Activated T-cell treated with anti-CD3 and anti-CD28 coated beads for 1 hour (primary cell): ENCODE data around the gene NRG2.

Experiments used
- DNase-seq: peaks from one replicate; pipeline ENCODE4 v3.0.0-alpha.2; 2020; ENCODE audit warnings: low read depth

NRG2 gene

DNA sequence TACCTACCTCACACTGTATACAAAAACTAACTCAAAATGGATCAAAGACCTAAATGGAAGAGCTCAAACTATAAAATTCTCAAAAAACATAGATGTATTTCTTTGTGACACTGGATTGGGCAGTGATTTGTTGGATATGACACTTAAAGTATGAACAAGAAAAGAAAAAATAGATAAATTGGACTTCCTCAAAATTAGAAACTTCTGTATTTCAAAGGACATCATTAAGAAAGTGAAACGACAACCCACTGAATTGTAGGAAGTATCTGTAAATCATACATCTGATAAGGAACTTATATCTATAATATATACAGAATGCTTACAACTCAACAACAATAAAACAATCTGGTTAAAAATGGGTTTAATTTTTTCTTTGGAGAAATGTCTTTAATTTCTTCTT is 96.7 kb downstream of the NRG2 start:
- no peak for DNase-seq

DNA sequence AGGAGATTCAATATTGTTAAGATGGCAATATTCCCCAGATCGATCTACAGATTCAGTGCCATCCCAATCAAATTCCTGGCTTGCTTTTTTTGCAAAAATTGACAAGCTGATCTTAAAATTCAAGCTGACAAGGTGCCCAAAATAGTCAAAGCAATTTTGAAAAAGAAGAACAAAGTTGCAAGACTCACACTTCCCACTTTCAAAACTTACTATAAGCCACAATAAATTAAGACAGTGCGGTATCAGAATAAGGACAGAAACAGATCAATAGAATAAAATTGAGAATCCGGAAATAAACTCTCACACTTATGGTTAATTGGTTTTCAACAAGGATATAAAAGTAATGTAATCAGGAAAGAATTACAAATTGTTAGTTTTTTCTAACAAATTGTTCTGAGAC is 97.1 kb downstream of the NRG2 start:
- DNase-seq: no peak

DNA sequence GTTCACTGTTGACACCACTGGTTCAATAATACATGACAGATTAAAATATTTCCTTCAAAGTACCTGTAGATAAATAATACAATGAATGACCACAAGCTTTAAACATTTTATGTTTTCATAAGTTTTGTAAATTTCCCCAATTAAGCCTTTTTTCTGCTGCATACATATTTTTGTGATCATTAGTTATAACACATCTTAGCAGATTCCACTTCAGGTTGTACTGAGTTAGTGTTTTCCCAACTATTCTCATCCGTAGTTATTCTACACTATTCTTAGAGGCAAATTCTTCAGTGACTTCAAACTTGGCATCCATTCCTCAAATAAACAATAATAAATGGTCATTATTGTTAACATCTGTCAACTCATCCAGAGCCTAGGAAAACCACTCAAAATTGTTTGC is 100.9 kb downstream of the NRG2 start:
- no peak for DNase-seq

DNA sequence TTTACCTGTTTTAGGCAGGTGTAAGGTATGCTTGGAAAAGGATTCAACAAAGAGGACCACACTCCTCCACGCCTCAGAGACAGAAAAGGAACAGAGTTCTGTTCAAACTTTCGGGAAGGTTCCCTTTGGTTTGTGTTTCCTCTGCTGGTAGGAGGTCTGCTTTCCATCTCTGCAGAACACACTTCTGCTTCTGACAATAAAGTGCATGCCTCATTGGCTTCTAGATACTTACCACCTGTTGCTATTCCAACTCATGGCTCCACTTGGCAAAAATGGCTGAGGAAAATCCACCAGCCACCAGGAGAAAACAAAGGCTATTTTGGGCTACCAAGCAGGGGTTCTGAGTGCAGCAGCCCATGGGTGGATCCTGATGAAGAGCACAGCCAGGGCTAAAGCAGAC is 112.7 kb downstream of the NRG2 start:
- DNase-seq: no peak

DNA sequence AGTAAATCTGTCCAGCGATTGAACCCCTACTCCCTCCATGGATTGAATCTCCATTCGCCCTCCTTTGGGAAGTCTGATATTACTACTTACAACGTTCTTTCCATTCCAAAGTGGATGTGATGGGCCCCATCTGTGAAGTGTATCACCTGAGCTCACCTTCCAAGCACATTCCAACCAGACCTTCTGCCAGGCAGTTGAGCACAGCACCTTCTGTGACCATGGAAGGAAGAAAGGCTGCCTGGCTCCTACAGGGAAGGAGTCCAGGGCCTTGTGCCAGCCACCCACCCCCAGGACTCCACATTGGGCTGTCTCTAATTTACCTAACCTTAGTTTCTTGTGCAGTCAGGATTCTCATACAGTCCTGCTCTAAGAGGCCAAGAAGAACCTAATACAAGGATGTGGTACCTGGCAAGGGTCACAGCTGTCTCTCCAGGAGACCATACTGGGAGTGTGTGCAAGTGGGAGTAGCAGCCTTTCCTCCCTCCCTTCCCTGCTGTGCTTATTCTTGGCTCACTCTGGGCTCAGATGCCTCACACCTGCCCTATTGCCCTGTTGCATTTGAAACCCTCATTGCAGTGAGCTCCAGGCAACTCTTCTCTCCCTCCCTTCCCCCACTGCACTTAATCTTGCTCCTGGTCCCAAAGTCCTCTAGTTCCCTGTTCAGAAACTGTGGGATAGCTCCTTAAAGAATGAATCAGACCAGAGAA is 116.1 kb downstream of the NRG2 start:
- DNase-seq: no peak

DNA sequence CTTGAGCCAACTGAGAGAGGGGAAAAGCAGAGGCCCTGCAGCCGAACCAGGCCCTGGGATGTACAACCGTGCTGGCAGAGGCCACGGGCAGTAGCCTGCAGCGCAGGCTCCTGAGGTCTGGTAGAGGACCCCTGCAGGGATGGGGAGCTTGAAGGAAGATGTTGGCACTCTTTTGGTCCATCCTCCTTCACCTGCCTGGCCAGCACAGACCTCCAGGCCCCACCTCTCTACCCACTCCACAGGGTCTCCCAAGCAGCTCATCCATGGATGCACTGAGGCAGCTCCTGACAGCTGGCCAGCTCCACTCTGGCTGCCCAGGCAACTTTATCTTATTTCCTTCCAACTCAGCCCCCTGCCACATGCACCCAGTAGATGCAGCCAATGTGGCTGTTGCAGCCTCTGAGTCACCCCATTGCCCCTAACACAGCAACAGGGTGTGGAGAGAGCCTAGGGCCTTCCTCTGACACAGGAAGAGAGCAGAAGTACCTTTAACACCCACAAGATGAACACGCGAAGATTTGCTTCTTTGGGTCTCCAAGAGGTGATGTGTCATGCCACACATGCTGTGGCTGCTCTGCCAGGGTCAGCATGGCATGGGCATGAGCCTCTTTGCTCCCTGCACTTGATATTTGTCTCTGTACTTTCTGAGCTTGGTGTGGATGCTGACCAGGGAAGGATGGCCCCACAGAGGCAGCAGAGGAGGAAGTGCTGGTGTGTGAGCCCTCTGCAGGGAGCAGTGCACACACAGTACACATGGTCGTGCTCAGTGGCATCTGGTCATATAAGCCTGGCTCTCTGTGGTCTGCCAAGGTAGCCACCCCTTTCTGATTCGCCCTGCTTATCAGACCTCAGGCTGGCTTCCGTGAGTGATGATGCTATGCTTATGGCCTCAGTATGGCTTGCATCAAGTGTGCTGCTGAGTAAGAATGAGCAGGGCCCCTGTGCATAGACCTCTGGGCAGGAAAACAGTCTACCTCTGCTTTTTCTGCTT is 117.2 kb downstream of the NRG2 start:
- no peak for DNase-seq

DNA sequence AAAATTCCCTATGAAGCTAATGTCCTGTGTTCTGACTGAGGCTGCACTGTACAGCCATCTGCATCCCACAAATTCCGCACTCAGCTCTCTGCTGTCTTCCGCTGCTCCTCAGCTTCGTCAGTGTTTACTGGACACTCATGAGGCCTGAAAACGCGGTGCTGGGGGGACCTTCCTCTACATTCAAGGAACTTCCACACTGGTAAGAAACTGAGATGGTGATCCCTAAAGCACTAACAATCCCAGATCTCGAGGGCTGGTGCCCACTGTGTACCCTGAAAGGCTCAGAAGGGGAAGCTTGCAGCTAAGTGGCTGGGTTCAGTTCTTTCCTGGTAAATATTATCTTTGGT is 117.9 kb downstream of the NRG2 start:
- DNase-seq: no peak

DNA sequence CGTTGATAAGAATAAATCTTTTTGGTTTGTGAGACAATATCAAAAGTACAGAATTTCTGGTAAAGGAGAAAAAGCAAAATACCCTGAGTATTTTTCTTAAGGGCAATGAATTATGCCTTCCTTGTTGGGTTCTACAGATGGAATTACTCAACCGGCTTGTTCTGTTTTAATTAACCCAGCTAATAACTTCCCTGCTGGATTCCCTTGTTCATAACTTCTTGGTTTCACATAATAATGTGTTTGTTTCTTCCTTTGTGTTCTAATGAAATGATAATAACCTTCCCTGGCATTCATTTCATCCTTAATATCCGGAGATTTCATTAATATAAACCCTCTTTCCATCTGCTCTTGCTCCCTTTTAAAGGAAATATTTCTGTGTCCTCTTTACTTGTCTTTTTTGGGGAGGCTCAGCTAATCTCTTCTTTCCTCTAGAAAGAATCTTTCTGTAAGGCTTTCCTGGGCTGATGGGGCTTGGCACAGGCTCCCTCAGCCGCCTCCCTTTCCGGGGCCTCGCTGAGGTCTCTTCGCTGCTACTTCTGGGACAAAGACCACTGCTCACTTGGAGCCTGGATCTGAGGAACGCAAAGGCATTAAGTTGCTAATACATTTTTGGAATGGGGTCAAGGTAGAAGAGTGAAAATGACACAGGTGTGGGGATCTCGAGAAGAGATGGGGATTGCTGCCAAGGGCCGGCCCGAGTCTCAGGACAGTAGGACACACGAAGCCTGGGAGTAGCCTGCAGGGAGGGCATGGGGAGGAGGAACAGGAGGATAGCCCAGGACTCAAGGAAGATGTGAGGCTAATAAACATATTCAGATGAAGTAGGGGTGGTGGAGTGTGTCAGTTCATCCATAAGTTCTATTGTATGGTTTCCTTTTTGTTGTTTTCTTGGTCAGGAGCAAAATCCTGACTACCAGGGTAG is 118.5 kb downstream of the NRG2 start:
- DNase-seq: no peak

DNA sequence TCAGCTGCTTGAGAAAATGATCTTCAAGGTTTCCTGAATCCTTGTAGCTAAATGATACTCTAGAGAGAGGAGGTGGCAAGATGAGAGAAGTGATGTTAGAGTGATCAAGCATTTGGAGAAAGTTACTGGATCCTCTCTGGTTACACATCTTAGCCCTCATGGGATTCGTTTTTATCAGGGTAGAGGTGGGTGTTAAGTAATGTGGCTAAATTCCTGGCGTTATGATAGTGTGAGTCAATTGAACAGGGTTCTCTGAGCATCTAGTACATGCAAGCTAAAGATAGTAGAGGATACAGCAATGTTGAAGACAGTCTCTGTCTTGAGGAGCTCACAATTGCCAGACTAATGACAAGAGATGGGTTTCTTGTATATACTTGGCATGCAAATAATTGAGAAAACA is 123.8 kb downstream of the NRG2 start:
- no peak for DNase-seq

DNA sequence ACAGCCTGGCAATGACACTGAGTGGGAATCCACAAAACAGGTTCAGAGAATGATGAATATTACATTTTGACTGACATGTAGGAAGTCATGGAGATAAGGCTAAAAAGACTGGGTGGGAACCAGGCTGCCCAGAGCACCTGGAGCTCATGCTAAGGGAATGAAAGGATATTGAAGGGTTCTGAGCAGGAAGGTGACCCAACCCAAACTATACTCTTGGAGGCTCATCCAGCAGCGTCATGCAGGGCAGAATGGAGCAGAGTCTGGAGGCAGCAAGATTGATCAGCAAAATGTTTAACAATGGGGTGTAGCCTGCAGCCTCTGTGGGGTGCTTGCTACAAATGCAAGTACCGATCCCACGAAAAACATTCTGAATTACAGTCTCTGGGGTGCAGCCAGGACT is 127.3 kb downstream of the NRG2 start:
- DNase-seq: no peak

DNA sequence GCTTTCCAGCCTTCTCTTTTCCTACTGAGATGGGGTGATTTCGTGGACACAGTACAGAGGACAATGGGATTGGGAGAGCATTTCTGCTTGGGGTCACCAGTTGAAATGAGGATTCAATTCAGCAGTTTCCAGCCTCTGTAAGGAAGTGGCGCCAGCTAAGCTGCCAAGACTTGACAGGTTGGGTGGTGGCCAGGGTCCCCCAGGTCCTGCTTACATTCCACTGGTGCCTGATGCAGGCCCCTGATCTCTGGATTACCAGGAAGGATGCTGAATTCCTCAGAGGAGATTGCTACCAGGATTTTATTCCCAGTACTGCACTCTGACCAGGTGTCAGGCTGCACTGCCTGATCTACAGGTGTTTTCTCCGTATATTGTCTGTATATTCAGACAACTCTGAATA is 127.8 kb downstream of the NRG2 start:
- no peak for DNase-seq

DNA sequence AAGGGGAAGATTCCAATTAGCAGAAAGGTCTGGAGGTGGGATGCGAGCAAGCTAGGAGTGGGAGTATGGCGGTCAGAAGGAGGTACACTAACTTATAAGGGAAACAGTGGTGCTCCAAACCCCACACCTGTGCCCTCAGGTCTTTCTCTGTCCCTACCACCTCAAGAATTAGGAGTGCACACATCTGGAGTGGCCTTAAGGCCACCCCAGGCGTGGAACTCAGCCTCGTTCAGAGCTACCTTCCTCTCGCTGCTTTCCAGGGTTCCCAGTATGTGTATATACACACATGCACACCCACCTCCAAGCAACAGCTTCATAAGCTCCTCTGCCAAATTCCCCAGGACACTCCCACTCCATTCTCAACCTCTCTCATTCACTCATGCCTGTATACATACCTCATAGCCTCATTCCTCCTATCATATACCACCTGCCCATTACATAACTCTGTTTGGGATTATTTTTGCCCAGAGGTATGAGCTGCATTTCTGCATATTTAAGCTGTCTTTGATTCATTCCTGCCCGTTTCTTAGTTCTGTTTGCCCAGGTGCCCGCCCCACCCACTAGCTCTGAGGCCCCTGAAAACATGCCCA is 128.8 kb downstream of the NRG2 start:
- no peak for DNase-seq

DNA sequence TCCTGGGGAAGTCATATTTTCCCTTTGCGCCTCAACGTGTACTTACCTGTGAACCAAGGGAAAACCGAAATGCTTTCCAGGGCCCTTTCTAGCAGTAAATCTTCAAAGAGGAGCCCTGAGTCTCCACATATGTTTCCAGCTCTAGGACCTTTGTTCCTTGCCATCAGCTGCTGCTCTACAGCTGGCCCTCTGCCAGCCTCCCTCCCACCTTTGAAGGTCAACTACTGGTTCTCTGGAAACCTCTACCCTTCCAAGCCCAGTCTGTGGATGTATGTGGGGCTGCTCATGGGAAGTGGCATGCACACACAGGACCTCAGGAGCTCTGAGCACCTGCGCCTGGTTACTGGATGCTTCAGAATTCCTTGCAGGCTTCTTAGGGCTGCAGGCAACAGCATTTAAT is 130.3 kb downstream of the NRG2 start:
- DNase-seq: no peak

DNA sequence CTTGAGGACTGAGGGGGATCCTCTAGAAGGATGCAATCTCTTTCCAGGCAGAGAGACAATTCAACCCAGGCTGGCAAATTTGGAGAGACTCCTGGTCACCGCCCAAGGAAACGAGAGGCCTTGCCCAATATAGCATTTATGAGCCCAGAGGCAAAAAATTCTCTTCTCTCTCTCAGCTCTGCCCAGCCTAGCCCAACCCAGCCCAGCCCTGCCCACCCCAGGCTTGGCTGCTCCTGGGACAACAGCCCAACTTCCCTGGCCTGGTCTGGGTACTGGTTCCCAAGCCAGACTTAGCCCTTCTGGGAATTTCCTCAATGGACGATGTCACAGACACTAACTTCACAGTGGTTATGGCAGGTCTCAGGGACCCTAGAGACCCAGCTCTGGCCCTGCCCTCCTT is 130.9 kb downstream of the NRG2 start:
- DNase-seq: no peak

DNA sequence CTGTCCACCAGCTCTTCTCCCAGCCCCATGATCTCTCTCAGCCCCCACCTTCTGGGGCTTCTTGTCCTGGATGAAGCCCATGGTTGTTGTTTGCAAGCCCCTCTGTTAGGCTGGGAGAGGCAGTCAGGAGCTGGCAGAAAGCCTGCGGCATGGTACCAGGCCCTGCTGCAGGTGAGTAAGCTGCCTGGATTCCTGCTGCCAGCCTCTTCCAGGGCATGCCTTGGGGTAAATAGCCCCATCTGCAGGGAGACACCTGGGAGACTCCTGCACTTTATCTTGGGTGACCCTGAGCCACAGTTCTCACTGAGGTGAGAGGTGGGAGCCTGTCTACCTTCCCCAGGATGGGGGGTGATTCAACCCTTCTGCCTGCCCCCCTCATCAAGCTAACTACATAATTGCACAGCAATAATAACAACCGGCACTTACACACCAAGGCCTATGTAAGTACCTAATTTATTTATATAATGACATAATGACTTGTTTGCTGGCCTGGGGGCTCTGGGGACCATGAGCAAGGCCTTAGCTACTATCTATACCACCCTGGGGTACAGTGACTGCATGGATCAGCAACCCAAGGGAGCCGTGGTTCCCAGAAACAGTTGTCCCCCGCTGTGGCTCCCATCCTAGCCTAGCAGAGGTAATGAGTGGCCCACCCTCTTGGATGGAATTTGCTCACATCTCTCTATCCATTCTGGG is 131.5 kb downstream of the NRG2 start:
- DNase-seq: no peak

DNA sequence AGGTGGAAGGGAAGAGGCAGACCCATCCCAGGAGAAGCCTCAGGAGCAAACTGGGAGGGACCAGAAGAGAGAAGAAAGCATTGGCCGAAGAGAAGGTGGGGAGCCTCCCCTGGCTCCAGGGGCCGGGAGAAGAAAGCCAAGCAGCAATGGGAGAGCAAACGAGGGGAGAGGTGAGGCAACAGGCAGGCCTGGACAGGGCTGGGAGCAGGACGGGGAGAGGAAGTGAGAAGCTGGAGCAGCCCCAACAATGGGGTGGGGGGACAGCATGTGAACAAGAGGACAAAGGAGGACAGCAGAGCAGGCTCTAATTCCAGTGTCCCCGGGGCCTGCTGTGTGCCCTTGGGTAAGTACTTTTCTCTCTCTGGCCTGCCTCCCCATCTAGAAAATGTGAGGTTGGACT is 132.2 kb downstream of the NRG2 start:
- no peak for DNase-seq

DNA sequence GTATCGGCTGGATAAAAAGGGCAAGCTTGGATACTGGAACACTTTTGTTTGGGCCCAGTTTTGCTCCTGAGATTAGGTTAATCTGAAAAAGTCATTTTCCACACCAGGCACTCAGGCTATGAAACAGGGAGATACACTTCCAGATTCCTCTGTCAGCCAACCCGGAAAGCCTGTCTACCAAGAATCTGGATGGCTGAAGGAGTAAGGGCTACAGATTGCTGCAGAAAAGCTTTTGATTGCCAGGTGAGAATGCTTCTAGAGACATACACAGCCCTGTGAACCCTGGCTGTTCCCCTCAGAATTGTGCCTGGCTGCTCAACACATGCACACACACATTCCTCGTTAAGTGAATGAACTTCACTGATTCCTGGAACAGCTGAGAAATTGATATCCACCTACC is 133.1 kb downstream of the NRG2 start:
- DNase-seq: no peak

DNA sequence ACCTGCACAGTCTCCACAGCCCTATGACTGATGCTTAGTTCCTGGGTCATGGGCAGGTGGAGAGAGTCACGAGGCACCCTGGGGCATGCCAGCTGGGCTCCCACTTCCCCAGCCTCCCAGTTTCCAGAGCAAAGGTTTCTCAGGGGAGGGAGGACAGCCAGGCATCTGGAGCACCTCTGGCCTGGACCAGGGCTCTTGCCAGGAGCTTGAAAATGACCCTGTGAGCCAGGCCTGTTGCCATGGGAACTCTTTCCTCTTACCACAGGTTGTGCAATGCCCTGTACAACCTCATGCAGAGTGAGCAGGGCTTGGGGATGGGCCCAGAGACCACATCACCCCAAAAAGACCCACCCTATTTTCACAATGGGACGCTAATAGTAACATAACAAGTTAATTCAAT is 134.3 kb downstream of the NRG2 start:
- no peak for DNase-seq

DNA sequence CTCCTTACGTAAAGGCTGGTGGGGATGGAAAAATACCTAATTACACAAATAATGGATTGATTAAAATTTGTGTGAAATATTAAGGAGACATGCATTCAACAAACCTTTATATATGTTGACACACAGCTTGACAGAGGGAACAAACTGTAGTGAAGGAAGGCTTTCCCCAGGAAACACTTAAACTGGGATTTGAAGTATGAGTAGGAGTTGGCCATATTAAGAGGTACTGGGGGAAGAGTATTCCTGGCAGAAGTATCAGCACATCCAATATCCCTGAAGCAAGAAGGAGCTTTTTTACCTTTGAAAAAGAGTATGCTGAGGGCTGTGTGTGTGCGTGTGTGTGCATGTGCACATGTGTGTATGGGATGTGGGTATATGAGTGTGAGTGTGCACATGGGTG is 136.4 kb downstream of the NRG2 start:
- no peak for DNase-seq

DNA sequence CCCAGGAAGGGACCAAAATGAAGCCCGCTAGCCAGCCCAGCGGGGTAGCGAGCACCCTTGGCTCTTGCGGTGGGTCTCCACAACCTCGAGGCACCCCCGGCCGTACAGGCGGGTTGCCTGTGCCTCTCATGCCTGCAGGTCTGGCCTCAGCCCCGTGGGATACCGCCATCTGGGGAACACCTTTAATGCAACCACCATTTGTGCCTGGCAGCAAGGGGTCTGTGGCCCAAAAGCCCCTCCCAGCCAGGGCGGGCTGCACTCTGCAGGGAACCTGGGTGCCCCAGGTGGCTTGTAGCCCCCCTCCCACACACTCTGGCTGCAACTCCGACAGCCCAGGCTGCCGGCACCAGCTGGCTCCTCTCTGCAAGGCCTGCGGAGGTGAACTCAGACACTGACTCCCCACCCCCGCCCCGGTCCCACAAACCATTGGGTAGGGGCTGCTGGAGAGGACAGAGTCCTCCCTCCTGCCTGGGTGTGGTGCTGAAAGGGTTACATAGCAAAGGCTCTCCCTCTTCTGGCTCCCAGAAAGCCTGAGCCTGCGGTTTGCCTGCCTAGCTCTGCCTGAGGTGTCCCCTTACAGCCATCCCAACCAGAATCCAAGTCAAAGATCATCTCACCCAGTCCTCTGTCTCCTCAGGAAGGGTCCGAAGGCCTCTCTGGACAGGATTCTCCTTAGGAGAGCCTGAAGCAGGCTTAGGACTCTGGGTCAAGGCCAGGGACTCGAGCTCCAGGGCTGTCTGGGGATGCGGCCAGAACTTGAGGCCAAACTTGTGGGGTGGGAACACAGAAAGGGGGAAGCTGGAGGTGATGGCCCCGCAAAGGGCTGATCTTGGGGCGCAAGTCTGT is 138.1 kb downstream of the NRG2 start:
- DNase-seq: no peak

DNA sequence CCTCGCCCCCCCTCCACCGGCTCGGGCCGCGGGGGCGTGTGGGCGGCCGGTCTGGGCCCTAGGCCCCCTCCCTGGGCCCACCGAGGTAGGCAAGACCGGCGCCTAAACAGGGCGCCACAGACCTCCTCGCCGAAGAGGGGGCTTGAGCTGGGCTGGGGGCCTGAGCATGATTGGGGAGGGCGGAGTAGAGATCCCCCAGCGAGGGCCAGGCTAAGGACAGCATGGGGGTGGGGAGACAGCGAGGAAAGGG is 138.6 kb downstream of the NRG2 start:
- DNase-seq: no peak
